AG04449 (cell line): Measurements from ENCODE around the gene VIPR2.

Source experiments
- CTCF ChIA-PET: fragments of 350-600 bp; formaldehyde crosslinking; extraction: SDS; loops from one replicate; lab custom pipeline; 2021; ENCODE audit warnings: antibody characterized with exemption; lab: Yijun Ruan, JAX
- POLR2A ChIA-PET: fragments of 400-600, 350-600 bp; formaldehyde crosslinking; extraction: SDS; loops from one replicate; lab custom pipeline; 2020; ENCODE audit warnings: antibody characterized with exemption, inconsistent platforms; lab: Yijun Ruan, JAX
- DNase-seq: peaks from one replicate; pipeline ENCODE4 v3.0.0-alpha.2; 2010; ENCODE audit warnings: low read depth, low spot score
- H3K4me3 ChIP-seq: 2 replicates; pipeline ENCODE4 v1.5.1; 2011; ENCODE audit warnings: low read depth, mild to moderate bottlenecking, control low read depth, low read length
- TF ChIP-seq, protein P1 (sequence below): IDR thresholded peaks from one replicate; pipeline ENCODE4 v1.5.1; 2011; ENCODE audit warnings: mild to moderate bottlenecking, moderate library complexity, low read length, control low read depth, inconsistent platforms; ENCODE audit not compliant: insufficient read depth; ENCODE audit errors: missing control alignments

VIPR2 gene

DNA sequence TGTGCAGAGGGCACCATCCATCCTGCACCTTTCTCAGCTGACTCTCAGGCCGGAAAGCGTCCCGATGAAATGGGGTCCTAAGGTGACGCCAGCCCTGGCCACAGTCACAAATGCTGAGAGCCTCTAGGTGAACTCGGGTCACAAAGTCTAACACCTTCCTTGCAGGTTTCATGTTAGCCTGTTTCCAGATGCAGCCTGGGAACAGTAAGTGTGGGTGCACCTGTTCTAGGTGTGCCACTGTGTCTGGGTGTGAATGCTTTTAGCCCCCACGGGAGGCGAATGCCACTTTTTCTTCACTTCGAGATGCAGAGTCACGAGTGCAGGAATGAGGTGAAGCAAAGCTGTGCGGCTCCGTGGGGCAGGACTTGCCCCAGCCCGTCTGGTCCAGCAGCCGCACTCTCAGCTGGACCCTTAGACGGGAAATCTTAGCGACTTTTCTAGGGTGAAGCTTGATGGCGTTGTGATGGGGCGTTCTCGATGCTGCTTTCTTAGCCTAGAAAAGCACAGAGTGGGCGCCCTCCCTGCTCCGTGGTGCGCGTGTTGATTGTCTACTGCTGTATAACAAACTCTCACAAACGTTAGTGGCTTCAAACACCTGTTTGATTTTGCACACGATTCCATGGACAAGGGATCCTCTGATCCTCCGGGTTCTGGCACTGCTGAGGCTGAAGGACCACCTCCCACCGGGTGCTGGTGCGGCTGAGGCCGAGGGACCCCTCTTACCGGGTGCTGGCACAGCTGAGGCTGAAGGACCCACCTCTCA lies 13.6 kb upstream of the VIPR2 start:
- POLR2A ChIA-PET, result no interaction called here
- CTCF ChIA-PET, result no interaction called here
- no peak for DNase-seq
- no peak overlapping the region for H3K4me3 ChIP-seq
- TF ChIP-seq, protein P1, sequence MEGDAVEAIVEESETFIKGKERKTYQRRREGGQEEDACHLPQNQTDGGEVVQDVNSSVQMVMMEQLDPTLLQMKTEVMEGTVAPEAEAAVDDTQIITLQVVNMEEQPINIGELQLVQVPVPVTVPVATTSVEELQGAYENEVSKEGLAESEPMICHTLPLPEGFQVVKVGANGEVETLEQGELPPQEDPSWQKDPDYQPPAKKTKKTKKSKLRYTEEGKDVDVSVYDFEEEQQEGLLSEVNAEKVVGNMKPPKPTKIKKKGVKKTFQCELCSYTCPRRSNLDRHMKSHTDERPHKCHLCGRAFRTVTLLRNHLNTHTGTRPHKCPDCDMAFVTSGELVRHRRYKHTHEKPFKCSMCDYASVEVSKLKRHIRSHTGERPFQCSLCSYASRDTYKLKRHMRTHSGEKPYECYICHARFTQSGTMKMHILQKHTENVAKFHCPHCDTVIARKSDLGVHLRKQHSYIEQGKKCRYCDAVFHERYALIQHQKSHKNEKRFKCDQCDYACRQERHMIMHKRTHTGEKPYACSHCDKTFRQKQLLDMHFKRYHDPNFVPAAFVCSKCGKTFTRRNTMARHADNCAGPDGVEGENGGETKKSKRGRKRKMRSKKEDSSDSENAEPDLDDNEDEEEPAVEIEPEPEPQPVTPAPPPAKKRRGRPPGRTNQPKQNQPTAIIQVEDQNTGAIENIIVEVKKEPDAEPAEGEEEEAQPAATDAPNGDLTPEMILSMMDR, result no peak

DNA sequence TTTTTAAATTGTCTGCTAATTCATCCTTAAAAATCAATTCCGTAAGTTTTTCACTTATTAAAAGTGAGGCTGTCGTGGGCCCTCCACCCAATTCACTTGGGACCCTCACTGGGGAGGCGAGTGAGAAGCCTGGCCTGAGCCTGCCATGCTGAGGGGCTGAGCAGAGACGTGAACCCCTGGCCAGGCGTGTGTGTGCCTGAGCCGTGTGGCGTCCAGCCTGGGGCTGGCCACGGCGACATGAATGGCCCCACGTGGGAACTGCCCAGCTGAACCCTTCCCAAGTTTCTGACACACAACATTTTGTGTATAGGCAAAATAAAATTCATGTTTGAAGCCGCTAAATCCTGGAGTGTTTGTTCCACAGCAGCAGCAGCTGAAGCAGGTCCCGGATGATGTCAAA lies 13.0 kb upstream of the VIPR2 start:
- no peak overlapping the region for H3K4me3 ChIP-seq
- TF ChIP-seq, protein P1, result no peak
- POLR2A ChIA-PET, result no interaction called here
- DNase-seq, result no peak
- CTCF ChIA-PET, result no interaction called here

GRCh38 chr7:159156436-159157245 lies 12.0 kb upstream of the VIPR2 start:
- CTCF ChIA-PET, result no interaction called here
- POLR2A ChIA-PET, result no interaction called here
- TF ChIP-seq, protein P1, result no peak
- no peak overlapping the region for H3K4me3 ChIP-seq
- no peak for DNase-seq

- no peak overlapping the region for H3K4me3 ChIP-seq
- CTCF ChIA-PET, result no interaction called here
- POLR2A ChIA-PET, result no interaction called here
- no peak for DNase-seq
- TF ChIP-seq, protein P1, result no peak
These were observed 10.7 kb upstream of the VIPR2 start for GRCh38 chr7:159155410-159155809.

DNA sequence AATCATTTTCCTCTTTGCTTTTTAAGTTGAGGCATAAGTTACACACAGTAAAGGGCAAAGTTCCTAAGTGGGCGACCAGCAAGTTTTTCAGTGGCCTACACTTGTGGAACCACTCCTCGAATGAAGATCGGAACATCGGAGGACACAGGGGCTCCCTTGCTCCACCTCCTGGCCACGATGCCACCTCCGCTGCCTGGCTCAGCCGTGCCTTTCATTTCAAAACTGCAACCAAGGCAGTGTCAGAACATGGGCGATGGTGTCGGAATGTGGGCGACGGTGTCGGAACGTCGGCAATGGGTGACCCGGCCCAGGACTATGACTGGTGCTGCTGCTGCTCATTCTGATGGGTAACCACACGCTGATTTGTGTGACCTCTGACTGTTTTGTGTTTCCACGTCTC lies 9.6 kb upstream of the VIPR2 start:
- TF ChIP-seq, protein P1, result no peak
- POLR2A ChIA-PET, result no interaction called here
- DNase-seq, result no peak
- CTCF ChIA-PET, result no interaction called here
- H3K4me3 ChIP-seq, result no peak overlapping the region

DNA sequence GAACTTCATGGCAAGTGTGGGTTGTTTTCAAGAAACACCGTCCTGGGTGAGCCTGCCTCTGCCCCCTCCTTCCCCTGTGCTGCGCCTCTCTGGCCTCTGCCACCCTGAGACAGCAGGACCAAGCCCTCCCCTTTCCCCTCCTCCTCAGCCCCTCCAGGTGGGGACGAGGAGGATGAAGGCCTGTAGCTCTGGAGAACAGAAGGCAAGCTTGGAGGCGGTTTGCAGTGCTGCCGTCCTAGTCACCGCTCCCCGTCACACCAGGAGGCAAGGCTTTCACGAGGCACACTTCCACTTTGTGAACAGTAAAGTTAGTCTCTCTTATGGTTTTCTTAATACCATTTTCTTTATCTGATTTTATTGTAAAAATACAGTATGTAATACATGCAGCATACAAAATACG lies 8.8 kb upstream of the VIPR2 start:
- H3K4me3 ChIP-seq, result no peak overlapping the region
- ChIA-PET CTCF (no interaction called here), POLR2A (no interaction called here)
- DNase-seq, result no peak
- TF ChIP-seq, protein P1, result no peak
